Liver (tissue), 3 donors: Measurements from ENCODE around the gene BORCS8.

Experiments
- EGR1 ChIP-seq, 2 donors: IDR thresholded peaks; 2 replicates each; pipeline ENCODE4 v1.6.1; 2016 to 2018; ENCODE audit warnings: antibody characterized with exemption in 2 of 2, low read depth in 2 of 2
- FOXA2 ChIP-seq: IDR thresholded peaks from 2 replicates; pipeline ENCODE4 v1.6.1; 2016; ENCODE audit warnings: antibody characterized with exemption
- JUND ChIP-seq, 2 donors: IDR thresholded peaks; 2 replicates each; pipeline ENCODE4 v1.6.1; 2016; ENCODE audit warnings: antibody characterized with exemption in 2 of 2
- RAD21 ChIP-seq, 2 donors: IDR thresholded peaks; 2 replicates each; pipeline ENCODE4 v1.6.1; 2016; ENCODE audit warnings: antibody characterized with exemption in 2 of 2, mild to moderate bottlenecking in 2 of 2
- RXRA ChIP-seq, 2 donors: IDR thresholded peaks; 2 replicates each; pipeline ENCODE4 v1.6.1; 2017 to 2018; ENCODE audit warnings: antibody characterized with exemption in 2 of 2, mild to moderate bottlenecking in 1 of 2
- SP1 ChIP-seq: IDR thresholded peaks from 2 replicates; pipeline ENCODE4 v1.6.1; 2018; ENCODE audit warnings: antibody characterized with exemption, mild to moderate bottlenecking
- TAF1 ChIP-seq: conservative IDR thresholded peaks from 2 replicates; pipeline ENCODE4 v1.6.1; 2016; ENCODE audit warnings: antibody characterized with exemption, mild to moderate bottlenecking
- YY1 ChIP-seq: IDR thresholded peaks from 2 replicates; pipeline ENCODE4 v1.6.1; 2016; ENCODE audit warnings: antibody characterized with exemption, mild to moderate bottlenecking
- TF ChIP-seq, protein P1 (sequence below): fragments of 150-350 bp; IDR thresholded peaks from 2 replicates; pipeline ENCODE4 v1.5.1; 2017; ENCODE audit warnings: improper control_type of control experiment, low read depth, low read length; ENCODE audit not compliant: missing input control
- TF ChIP-seq, protein P2 (sequence below): IDR thresholded peaks from 2 replicates; pipeline ENCODE4 v1.6.1; 2016; ENCODE audit warnings: antibody characterized with exemption
- TF ChIP-seq, protein P3 (sequence below): IDR thresholded peaks from 2 replicates; pipeline ENCODE4 v1.6.1; 2016; ENCODE audit warnings: antibody characterized with exemption, mild to moderate bottlenecking
- TF ChIP-seq, protein P4 (sequence below): IDR thresholded peaks from 2 replicates; pipeline ENCODE4 v1.6.1; 2016; ENCODE audit warnings: antibody characterized with exemption
- donor health status: healthy.
- donor health status: healthy.

DNA sequence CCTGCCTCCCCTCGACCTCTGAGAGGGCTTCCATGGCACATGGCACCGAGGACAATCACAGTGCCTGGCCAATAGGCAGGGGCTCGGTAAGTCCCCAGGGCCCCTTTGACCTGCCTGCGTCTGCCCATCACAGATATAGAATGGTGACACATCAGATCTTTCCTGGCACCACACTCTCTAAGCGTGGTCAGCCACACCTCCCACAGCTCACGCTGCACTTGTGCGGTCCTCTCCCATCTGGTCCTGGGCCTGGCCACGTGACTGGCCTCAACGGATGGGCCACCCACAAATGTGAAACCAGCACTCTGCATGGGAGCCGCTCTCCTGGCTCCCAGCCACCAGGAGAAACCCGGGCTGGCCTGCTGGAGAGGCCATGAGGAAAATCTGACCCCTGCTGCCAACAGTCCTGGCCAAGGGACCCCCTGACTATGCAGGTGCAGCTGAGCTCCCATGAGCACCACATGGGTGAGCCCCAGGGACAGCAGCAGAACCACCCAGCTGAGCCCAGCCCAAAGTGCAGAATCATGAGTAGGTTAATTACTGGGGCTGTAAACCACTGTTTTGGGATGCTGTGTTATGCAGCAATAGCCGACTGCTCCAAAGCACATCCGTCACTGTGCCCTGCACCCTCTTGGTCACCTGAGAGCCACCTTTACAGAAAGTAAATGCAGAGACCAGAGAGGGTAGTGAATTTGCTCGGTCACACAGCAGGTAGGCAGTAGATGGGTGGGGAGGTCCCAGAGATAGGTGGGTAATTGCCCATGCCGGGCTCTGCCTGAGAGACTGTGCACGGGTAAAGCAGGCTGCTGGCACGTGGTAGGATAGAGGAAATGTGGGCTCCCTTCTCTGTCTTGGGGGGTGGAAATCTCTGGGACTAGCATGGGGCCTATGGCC lies 12.2 kb downstream of the BORCS8 start:
- TF ChIP-seq, protein P1, sequence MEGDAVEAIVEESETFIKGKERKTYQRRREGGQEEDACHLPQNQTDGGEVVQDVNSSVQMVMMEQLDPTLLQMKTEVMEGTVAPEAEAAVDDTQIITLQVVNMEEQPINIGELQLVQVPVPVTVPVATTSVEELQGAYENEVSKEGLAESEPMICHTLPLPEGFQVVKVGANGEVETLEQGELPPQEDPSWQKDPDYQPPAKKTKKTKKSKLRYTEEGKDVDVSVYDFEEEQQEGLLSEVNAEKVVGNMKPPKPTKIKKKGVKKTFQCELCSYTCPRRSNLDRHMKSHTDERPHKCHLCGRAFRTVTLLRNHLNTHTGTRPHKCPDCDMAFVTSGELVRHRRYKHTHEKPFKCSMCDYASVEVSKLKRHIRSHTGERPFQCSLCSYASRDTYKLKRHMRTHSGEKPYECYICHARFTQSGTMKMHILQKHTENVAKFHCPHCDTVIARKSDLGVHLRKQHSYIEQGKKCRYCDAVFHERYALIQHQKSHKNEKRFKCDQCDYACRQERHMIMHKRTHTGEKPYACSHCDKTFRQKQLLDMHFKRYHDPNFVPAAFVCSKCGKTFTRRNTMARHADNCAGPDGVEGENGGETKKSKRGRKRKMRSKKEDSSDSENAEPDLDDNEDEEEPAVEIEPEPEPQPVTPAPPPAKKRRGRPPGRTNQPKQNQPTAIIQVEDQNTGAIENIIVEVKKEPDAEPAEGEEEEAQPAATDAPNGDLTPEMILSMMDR, result no peak
- TF ChIP-seq YY1, result no peak
- TF ChIP-seq RXRA (IDR thresholded peaks at IDR 0.05), result no peak
- TF ChIP-seq, protein P2, sequence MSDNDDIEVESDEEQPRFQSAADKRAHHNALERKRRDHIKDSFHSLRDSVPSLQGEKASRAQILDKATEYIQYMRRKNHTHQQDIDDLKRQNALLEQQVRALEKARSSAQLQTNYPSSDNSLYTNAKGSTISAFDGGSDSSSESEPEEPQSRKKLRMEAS, result no peak
- no peak for TF ChIP-seq RAD21 (IDR thresholded peaks at IDR 0.05)
- TF ChIP-seq TAF1, result no peak
- no peak for TF ChIP-seq JUND (IDR thresholded peaks at IDR 0.05)
- TF ChIP-seq, protein P3, sequence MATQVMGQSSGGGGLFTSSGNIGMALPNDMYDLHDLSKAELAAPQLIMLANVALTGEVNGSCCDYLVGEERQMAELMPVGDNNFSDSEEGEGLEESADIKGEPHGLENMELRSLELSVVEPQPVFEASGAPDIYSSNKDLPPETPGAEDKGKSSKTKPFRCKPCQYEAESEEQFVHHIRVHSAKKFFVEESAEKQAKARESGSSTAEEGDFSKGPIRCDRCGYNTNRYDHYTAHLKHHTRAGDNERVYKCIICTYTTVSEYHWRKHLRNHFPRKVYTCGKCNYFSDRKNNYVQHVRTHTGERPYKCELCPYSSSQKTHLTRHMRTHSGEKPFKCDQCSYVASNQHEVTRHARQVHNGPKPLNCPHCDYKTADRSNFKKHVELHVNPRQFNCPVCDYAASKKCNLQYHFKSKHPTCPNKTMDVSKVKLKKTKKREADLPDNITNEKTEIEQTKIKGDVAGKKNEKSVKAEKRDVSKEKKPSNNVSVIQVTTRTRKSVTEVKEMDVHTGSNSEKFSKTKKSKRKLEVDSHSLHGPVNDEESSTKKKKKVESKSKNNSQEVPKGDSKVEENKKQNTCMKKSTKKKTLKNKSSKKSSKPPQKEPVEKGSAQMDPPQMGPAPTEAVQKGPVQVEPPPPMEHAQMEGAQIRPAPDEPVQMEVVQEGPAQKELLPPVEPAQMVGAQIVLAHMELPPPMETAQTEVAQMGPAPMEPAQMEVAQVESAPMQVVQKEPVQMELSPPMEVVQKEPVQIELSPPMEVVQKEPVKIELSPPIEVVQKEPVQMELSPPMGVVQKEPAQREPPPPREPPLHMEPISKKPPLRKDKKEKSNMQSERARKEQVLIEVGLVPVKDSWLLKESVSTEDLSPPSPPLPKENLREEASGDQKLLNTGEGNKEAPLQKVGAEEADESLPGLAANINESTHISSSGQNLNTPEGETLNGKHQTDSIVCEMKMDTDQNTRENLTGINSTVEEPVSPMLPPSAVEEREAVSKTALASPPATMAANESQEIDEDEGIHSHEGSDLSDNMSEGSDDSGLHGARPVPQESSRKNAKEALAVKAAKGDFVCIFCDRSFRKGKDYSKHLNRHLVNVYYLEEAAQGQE, result no peak
- no peak for TF ChIP-seq FOXA2
- TF ChIP-seq, protein P4, sequence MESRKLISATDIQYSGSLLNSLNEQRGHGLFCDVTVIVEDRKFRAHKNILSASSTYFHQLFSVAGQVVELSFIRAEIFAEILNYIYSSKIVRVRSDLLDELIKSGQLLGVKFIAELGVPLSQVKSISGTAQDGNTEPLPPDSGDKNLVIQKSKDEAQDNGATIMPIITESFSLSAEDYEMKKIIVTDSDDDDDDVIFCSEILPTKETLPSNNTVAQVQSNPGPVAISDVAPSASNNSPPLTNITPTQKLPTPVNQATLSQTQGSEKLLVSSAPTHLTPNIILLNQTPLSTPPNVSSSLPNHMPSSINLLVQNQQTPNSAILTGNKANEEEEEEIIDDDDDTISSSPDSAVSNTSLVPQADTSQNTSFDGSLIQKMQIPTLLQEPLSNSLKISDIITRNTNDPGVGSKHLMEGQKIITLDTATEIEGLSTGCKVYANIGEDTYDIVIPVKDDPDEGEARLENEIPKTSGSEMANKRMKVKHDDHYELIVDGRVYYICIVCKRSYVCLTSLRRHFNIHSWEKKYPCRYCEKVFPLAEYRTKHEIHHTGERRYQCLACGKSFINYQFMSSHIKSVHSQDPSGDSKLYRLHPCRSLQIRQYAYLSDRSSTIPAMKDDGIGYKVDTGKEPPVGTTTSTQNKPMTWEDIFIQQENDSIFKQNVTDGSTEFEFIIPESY, result no peak
- TF ChIP-seq SP1, result no peak
- TF ChIP-seq EGR1 (IDR thresholded peaks at IDR 0.05; ENCODE audit: low read depth in 2 of 2), result no peak
